BE2C (cell line): ENCODE results near the gene CNIH3.

Experiments
- DNase-seq: peaks from one replicate; pipeline ENCODE4 v3.0.0-alpha.2; 2020
- H3K27me3 ChIP-seq: fragments of 250-450 bp; sonication (Bioruptor Pico); 2 replicates; pipeline ENCODE4 v1.5.1; 2020; ENCODE audit warnings: mild to moderate bottlenecking
- H3K36me3 ChIP-seq: fragments of 250-450 bp; sonication (Bioruptor Pico); 2 replicates; pipeline ENCODE4 v1.5.1; 2020; ENCODE audit warnings: mild to moderate bottlenecking
- H3K4me1 ChIP-seq: fragments of 250-450 bp; sonication (Bioruptor Pico); 2 replicates; pipeline ENCODE4 v1.5.1; 2020
- H3K4me3 ChIP-seq: 2 replicates; pipeline ENCODE4 v1.5.1; 2011; ENCODE audit warnings: low read depth, low read length
- H3K9me3 ChIP-seq: fragments of 250-450 bp; sonication (Bioruptor Pico); 2 replicates; pipeline ENCODE4 v1.5.1; 2020
- CTCF ChIP-seq: IDR thresholded peaks from 2 replicates; pipeline ENCODE4 v1.5.1; 2012; ENCODE audit warnings: mild to moderate bottlenecking, low read depth, low read length

CNIH3 gene

GRCh38 chr1:224726441-224727182 is 110.5 kb downstream of the CNIH3 start:
- no peaks in the 10 kb centered on the region for H3K4me1 ChIP-seq
- no peak overlapping the region for H3K4me3 ChIP-seq
- no peaks in the 10 kb centered on the region for H3K36me3 ChIP-seq
- no peak for TF ChIP-seq CTCF
- no peaks in the 10 kb centered on the region for H3K27me3 ChIP-seq
- DNase-seq, result no peak
- no peaks in the 10 kb centered on the region for H3K9me3 ChIP-seq

GRCh38 chr1:224727351-224728289 is 111.5 kb downstream of the CNIH3 start:
- H3K4me1 ChIP-seq, result no peaks in the 10 kb centered on the region
- no peak for DNase-seq
- no peaks in the 10 kb centered on the region for H3K36me3 ChIP-seq
- no peaks in the 10 kb centered on the region for H3K9me3 ChIP-seq
- H3K27me3 ChIP-seq, result no peaks in the 10 kb centered on the region
- no peak for TF ChIP-seq CTCF
- no peak overlapping the region for H3K4me3 ChIP-seq

- Histone ChIP-seq H3K27me3 (no peaks in the 10 kb centered on the region), H3K4me3 (no peak overlapping the region), H3K4me1 (peaks cover 6% of the 10 kb centered on the region), H3K36me3 (no peaks in the 10 kb centered on the region), H3K9me3 (no peaks in the 10 kb centered on the region)
- no peak for TF ChIP-seq CTCF
- DNase-seq, result no peak
Measured at GRCh38 chr1:224730540-224730939, 114.4 kb downstream of the CNIH3 start.

GRCh38 chr1:224730965-224731364 is 114.8 kb downstream of the CNIH3 start:
- Histone ChIP-seq H3K4me1 (peaks cover 6% of the 10 kb centered on the region), H3K36me3 (no peaks in the 10 kb centered on the region), H3K27me3 (no peaks in the 10 kb centered on the region), H3K4me3 (no peak overlapping the region), H3K9me3 (no peaks in the 10 kb centered on the region)
- no peak for DNase-seq
- TF ChIP-seq CTCF, result no peak

GRCh38 chr1:224731633-224732032 is 115.5 kb downstream of the CNIH3 start:
- H3K36me3 ChIP-seq, result no peaks in the 10 kb centered on the region
- H3K27me3 ChIP-seq, result no peaks in the 10 kb centered on the region
- H3K9me3 ChIP-seq, result no peaks in the 10 kb centered on the region
- peaks cover 7% of the 10 kb centered on the region for H3K4me1 ChIP-seq
- DNase-seq, result no peak
- no peak for TF ChIP-seq CTCF
- no peak overlapping the region for H3K4me3 ChIP-seq
